HFF-Myc (cell line): Measurements from ENCODE around the gene CNDP2.

Experiments
- DNase-seq: peaks from one replicate; pipeline ENCODE4 v3.0.0-alpha.2; 2011; ENCODE audit warnings: low read depth; ENCODE audit errors: extremely low read depth
- H3K4me3 ChIP-seq: replicated peaks from 2 replicates; pipeline ENCODE4 v1.5.1; 2011; ENCODE audit warnings: low read depth, mild to moderate bottlenecking, control low read depth, low read length
- TF ChIP-seq, protein P1 (sequence below): IDR thresholded peaks from 2 replicates; pipeline ENCODE4 v1.5.1; 2012; ENCODE audit warnings: mild to moderate bottlenecking, low read depth, low read length, control low read depth; ENCODE audit errors: missing control alignments

CNDP2 gene

DNA sequence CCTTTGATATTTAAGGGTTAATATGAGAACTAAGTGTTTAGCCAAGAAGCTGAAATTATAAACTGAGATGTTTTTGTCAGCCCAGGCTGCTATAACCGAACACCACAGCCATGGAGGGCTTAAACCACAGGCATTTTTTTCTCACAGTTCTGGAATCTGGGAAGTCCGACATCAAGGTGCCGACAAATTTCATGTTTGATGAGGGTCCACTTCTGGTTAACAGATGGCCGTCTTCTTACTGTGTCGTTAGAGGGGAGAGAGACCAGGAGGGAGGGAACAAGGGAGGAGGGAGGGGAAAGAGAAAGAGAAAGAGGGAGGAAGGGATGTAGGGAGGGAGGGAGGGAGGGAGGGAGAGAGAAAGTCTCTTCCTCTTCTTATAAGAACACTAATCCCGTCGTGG, 6.5 kb upstream of the CNDP2 start:
- DNase-seq = peak; percentile 37
- H3K4me3 ChIP-seq = no peak overlapping the region

DNA sequence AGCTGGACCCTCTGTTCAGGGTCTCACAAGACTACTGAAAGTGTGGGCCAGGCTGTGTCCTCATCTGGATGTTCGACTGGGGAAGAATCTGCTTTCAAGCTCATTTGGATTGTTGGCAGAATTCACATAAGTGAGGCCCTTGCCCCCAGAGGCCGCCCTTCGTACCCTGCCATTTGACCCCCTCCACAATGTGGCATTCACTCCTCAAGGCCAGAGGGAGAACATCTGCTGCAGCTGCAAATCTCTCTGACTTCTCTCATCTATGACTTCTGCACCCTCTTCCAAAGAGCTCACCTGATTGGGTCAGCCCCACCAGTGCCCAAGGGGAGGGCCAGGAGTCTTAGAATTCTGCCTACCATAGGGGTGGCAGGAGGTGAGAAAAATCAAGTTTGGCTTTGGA, 3.9 kb upstream of the CNDP2 start:
- TF ChIP-seq, protein P1, sequence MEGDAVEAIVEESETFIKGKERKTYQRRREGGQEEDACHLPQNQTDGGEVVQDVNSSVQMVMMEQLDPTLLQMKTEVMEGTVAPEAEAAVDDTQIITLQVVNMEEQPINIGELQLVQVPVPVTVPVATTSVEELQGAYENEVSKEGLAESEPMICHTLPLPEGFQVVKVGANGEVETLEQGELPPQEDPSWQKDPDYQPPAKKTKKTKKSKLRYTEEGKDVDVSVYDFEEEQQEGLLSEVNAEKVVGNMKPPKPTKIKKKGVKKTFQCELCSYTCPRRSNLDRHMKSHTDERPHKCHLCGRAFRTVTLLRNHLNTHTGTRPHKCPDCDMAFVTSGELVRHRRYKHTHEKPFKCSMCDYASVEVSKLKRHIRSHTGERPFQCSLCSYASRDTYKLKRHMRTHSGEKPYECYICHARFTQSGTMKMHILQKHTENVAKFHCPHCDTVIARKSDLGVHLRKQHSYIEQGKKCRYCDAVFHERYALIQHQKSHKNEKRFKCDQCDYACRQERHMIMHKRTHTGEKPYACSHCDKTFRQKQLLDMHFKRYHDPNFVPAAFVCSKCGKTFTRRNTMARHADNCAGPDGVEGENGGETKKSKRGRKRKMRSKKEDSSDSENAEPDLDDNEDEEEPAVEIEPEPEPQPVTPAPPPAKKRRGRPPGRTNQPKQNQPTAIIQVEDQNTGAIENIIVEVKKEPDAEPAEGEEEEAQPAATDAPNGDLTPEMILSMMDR = no peak
- DNase-seq = no peak
- H3K4me3 ChIP-seq = no peak overlapping the region

More for the DNA sequence above, 6.5 kb upstream of the CNDP2 start:
- TF ChIP-seq, protein P1 = no peak

DNA sequence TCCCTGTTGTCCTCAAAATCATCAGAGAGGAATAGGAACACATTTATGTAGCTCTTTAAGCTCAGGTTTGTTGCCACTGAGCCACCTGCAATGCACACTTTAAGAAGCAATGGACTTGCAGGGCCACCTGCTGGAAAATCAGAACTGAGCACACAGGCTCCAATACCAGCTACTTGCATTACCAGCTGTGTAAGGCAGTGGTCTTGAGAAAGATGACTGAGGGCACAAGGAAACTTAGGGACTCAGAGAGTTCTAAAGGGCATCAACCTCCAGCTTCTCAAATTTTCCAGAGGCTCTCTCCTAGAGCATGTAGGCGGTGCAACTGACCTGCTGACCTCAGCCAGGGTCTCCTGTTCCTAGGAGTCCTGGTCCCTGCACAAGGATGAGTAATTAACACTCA, 2.5 kb upstream of the CNDP2 start:
- H3K4me3 ChIP-seq = no peak overlapping the region
- TF ChIP-seq, protein P1 = peak; percentile 54
- no peak for DNase-seq

DNA sequence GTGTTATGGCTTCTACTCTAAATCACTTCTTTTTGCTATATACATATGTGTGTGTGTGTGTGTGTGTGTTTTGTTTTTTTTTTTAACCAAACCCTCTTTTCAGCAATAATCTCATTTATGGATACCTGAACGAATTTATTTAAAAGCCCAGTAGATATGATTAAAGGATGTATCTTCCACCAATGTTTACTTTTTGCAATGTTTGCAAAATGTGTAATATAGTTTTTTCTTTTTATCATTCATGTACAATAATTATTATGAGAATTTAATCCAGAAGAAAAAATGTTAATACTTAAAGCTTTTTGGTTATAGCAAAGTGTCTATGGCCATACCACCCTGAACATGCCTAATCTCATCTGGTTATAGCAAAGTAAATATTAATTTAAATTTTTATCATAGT, 1.6 kb upstream of the CNDP2 start:
- TF ChIP-seq, protein P1 = no peak
- H3K4me3 ChIP-seq = no peak overlapping the region
- DNase-seq = no peak

DNA sequence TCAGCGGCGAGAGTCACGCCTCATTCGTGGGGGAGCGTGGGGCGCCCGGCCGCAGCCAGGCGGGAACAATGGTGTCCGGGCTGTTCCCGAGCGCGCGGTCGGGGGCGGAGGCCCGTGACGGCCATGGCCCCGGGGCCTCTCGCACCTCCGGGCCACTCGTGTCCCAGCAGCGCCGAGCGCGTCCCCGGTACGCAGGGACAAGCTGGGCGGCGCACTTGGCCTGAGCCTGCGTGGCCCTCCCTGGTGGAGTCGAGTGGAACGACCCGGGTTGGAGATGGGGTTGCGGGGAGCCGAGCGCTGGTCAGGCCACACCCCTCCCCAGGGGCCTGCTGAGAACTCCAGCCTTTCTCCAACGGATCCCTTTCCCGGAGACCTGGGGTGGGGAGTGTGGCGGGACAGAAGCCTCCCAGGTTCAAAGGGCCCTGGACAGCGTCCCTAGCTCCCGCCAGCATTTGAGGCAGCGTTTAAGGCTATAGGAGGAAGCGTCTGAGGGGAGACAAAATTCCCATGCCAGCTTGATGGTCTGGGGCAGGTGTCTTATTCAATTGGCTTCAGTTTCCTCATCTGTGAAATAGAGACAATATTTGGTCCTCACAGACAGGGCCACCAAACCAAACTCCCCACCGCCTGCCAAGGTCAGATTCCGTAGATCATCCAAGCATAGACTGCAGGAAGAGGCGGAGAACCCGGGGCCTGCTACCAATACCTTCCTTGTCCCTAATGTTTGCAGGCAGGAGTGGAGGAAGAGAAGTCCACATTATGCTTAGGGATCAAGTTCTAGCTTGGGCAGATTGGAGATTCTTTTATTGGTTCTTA, 553 bp downstream of the CNDP2 start:
- TF ChIP-seq, protein P1 = no peak
- peak overlapping the region; percentile 86 for H3K4me3 ChIP-seq
- no peak for DNase-seq

DNA sequence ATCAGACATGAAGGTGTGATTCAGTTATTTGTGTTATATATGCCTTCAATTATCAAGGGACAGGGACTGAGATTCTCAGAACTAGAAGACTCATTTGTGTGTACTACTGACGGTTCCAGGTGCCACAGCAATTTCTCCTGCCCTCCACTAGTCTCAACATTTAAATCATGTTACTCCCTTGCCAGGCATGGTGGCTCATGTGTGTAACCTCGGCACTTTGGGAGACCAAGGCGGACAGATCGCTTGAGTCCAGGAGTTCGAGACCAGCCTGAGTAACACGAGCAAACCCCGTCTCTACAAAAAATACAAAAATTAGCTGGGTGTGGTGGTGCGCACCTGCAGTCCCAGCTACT, 1.1 kb downstream of the CNDP2 start:
- no peak for DNase-seq
- TF ChIP-seq, protein P1 = no peak
- peak overlapping the region; percentile 86 for H3K4me3 ChIP-seq

DNA sequence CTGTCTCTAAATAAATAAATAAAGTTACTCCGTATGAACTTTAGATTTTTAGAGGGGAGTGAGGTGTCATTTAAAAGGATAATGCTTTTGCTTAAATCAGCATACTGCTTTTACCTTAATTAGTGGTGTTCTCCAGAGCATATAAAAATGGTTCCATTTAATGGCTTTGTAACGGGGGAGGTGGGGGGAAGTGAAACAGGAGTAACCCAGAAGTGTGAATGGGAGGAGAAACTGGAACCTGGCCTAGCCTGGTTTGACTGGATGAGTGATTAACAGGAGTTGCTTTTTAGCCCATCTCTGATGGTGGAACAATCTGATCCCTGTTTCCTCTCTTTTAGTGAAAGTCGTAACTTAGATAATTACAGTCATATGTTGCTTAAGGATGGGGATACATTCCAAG, 1.6 kb downstream of the CNDP2 start:
- TF ChIP-seq, protein P1 = no peak
- DNase-seq = peak; percentile 30
- peak overlapping the region; percentile 86 for H3K4me3 ChIP-seq
